Activated naive CD8-positive, alpha-beta T cell treated with anti-CD3 and anti-CD28 coated beads, Interleukin-2, amount 10 ng/mL, durations not matched to agents 7 days and 5 days (primary cell): Measurements from ENCODE around the gene TOM1L1. TPM values are rescaled to one million over a fixed set of nuclear protein-coding genes. Genes with fewer than 3 reads are reported as not detected.

ENCODE experiments used
- ATAC-seq: fragments of 150-1000 bp; cut with Tn5 transposase; one replicate; pipeline ENCODE4 v1.10.0; 2021; ENCODE audit warnings: low read depth, moderate library complexity
- POLR2A ChIA-PET: fragments of 350-600 bp; sonication (Branson Sonifier 250); formaldehyde crosslinking; loops from one replicate; lab custom pipeline; 2021; ENCODE audit warnings: antibody characterized with exemption; lab: Charles Lee
- DNase-seq: peaks from one replicate; pipeline ENCODE4 v3.0.0; 2021
- H3K27ac Mint-ChIP-seq: one replicate; pipeline ENCODE4 v1.8.0; 2022; ENCODE audit warnings: mild to moderate bottlenecking, mixed read lengths
- H3K27me3 Mint-ChIP-seq: one replicate; pipeline ENCODE4 v1.8.0; 2022; ENCODE audit warnings: mild to moderate bottlenecking, moderate library complexity, mixed read lengths
- H3K36me3 Mint-ChIP-seq: one replicate; pipeline ENCODE4 v1.8.0; 2021; ENCODE audit warnings: mild to moderate bottlenecking, mixed read lengths
- H3K4me1 Mint-ChIP-seq: one replicate; pipeline ENCODE4 v1.8.0; 2021; ENCODE audit warnings: mixed read lengths
- H3K4me3 Mint-ChIP-seq: one replicate; pipeline ENCODE4 v1.8.0; 2022; ENCODE audit warnings: mild to moderate bottlenecking, moderate library complexity, mixed read lengths
- H3K9me3 Mint-ChIP-seq: one replicate; pipeline ENCODE4 v1.8.0; 2021; ENCODE audit warnings: mixed read lengths
- total RNA-seq, 2 experiments: library from RNA; stranded (reverse); gene quantifications; one replicate each; pipeline ENCODE4 v1.2.3, GENCODE V29; 2021

Gene TOM1L1
- total RNA-seq, 2 experiments from 2014 or later = not detected

DNA sequence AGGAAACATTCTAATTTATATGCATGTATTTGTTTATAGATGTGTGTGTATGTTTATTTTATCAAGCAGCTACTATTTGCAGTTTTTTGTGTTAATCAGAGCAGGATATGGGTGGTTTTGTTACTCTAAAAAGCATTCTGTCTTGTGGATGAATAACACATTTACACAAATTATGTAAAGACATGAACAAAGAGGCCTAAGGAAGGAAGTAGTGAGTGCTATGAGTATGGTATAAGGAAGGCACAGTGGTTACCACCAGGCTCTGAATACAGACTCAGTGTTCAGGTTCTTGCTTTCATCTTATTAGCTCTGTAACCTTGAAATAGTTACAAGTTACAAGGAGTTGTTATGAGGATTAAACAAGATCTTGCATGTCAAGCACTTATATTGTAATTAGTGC lies 101.8 kb downstream of the TOM1L1 start:
- POLR2A ChIA-PET = no interaction called here
- no peaks in the 10 kb centered on the region for H3K36me3 Mint-ChIP-seq
- peaks cover 4% of the 10 kb centered on the region for H3K4me1 Mint-ChIP-seq
- no peaks in the 10 kb centered on the region for H3K9me3 Mint-ChIP-seq
- no peak overlapping the region for H3K27ac Mint-ChIP-seq
- no peak for DNase-seq
- no peak overlapping the region for H3K4me3 Mint-ChIP-seq
- no peaks in the 10 kb centered on the region for H3K27me3 Mint-ChIP-seq
- peak; percentile 52 for ATAC-seq

DNA sequence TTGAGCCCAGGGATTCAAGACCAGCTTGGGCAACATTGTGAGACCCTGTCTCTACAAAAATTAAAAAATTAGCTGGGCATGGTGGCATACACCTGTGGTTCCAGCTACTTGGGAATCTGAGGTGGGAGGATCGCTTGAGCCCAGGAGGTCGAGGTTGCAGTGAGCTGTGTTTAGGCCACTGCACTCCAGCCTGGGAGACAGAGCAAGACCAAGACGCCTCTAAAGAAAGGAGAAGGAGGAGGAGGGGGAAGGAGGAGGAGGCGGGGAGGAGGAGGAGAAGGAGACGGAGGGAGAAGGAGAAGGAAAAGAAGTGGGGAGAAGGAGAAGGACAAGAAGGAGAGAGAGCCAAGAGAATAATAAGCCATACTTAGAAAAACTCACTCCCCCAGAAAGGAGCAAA lies 103.8 kb downstream of the TOM1L1 start:
- DNase-seq (no peak), ATAC-seq (no peak)
- no peak overlapping the region for H3K27ac Mint-ChIP-seq
- H3K36me3 Mint-ChIP-seq = no peaks in the 10 kb centered on the region
- no peak overlapping the region for H3K4me3 Mint-ChIP-seq
- H3K27me3 Mint-ChIP-seq = no peaks in the 10 kb centered on the region
- H3K9me3 Mint-ChIP-seq = no peaks in the 10 kb centered on the region
- POLR2A ChIA-PET = no interaction called here
- peaks cover 4% of the 10 kb centered on the region for H3K4me1 Mint-ChIP-seq

DNA sequence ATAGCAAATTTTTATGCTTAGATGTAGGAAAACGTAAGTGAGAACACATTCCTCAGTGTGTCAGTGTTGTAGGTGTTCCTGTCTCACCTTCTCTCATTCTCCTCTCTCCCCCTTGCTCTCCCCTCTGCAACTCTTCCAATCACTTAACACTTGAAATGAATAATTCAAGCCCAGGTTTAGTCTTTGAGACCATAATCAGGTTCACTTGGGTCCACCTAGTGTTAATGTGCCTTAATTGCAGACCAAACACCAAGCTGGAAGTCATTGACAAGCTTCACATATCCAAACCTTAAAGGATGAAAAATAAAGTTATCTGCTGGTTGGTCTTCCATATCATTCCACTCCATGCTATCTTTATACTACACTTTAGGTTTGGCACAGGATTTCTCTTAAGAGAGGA lies 104.9 kb downstream of the TOM1L1 start:
- no peak for DNase-seq
- Mint-ChIP-seq H3K4me3 (no peak overlapping the region), H3K27me3 (no peaks in the 10 kb centered on the region), H3K27ac (no peak overlapping the region), H3K4me1 (peaks cover 4% of the 10 kb centered on the region), H3K36me3 (no peaks in the 10 kb centered on the region), H3K9me3 (no peaks in the 10 kb centered on the region)
- no peak for ATAC-seq
- POLR2A ChIA-PET = no interaction called here

Other genes with a start within 250 kb of the TOM1L1 start
- 10 to 100 TPM; 49.7 to 54.8 TPM for gene COX11, start 67.8 kb downstream of the TOM1L1 start, total RNA-seq
- 1 to 10 TPM; 7.9 to 8.0 TPM for gene STXBP4, start 67.9 kb downstream of the TOM1L1 start, total RNA-seq